ENCODE measurements around the gene SCAND1. TPM values are rescaled to one million over a fixed set of nuclear protein-coding genes. Genes with fewer than 3 reads are reported as not detected.

Gene SCAND1
- total RNA-seq, 4 donors from 2014 or later: 61.1 to 133 (median 83.4) TPM

DNA sequence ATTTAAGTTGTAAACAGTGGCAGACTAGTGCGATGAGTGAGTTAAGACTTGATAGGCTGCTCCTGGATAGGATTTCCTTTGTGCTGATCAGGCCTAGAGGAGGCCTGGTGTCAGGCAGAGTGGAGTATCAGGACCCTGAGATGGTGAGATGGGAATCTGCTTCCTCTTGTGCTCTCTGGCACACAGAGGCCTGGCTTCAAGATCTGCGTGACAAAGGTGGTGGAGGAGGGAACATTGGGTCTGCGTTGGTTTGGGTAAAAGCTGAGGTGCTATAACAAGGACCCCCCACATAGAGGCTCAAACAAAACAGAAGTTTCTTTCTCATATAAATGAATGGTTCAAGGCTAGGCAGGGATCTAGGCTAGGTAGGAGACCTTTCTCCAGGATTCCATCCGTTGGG, 20.3 kb downstream of the SCAND1 start:
- no peak for TF ChIP-seq POLR2A (IDR thresholded peaks at IDR 0.05)
- TF ChIP-seq, protein P1, sequence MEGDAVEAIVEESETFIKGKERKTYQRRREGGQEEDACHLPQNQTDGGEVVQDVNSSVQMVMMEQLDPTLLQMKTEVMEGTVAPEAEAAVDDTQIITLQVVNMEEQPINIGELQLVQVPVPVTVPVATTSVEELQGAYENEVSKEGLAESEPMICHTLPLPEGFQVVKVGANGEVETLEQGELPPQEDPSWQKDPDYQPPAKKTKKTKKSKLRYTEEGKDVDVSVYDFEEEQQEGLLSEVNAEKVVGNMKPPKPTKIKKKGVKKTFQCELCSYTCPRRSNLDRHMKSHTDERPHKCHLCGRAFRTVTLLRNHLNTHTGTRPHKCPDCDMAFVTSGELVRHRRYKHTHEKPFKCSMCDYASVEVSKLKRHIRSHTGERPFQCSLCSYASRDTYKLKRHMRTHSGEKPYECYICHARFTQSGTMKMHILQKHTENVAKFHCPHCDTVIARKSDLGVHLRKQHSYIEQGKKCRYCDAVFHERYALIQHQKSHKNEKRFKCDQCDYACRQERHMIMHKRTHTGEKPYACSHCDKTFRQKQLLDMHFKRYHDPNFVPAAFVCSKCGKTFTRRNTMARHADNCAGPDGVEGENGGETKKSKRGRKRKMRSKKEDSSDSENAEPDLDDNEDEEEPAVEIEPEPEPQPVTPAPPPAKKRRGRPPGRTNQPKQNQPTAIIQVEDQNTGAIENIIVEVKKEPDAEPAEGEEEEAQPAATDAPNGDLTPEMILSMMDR (IDR thresholded peaks at IDR 0.05): no peak
- Histone ChIP-seq H3K4me3 (no peak overlapping the region), H3K36me3 (peaks cover 0 to 60% (median 0%) of the 10 kb centered on the region in 3 donors), H3K4me1 (no peaks in the 10 kb centered on the region), H3K27ac (no peak overlapping the region), H3K27me3 (no peaks in the 10 kb centered on the region), H3K9me3 (no peaks in the 10 kb centered on the region)
- no peak for DNase-seq

DNA sequence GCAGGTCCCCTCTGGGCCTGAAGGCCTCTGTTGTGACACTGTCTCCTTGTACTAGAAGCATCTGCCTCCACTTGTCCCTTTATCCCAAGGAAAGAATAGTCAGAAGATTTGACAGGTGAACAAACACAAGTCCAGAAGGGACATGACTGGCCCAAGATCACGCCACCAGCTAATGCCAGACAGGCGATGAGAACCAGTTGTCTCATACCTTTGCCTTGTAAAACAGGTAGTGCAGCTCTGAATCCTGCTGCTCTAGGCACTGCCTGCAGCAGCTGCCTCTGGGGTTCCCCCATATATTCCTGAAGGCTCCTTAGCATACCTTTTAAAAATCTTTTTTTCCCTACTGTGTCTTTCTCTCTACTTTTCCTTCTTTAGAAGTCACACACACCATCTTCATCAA, 25.0 kb downstream of the SCAND1 start:
- Histone ChIP-seq H3K36me3 (peaks cover 0 to 66% (median 0%) of the 10 kb centered on the region in 3 donors), H3K9me3 (no peaks in the 10 kb centered on the region), H3K4me3 (no peak overlapping the region), H3K4me1 (no peaks in the 10 kb centered on the region), H3K27ac (no peak overlapping the region), H3K27me3 (no peaks in the 10 kb centered on the region)
- DNase-seq: no peak
- TF ChIP-seq POLR2A (IDR thresholded peaks at IDR 0.05): no peak
- TF ChIP-seq, protein P1 (IDR thresholded peaks at IDR 0.05): no peak

DNA sequence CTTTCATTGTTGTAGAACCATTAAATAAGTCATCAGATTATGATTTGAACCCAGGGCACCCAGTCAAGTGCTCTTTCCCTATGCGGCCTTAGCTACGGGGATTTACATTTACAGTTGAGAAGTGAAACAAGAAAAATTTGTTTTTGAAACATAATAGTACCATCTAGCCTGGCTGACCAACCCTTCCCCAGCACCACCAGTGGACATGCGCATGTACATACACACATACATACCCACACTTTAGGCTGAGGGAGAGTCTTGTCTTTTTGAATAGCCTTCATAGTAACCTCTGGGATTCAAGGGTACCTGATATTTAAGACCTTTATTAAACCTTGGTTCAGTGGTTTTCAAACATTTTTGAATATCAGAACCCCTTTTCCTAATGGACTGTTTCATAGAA, 33.8 kb downstream of the SCAND1 start:
- TF ChIP-seq, protein P1 (IDR thresholded peaks at IDR 0.05): no peak
- Histone ChIP-seq H3K27ac (no peak overlapping the region), H3K4me3 (no peak overlapping the region), H3K4me1 (no peaks in the 10 kb centered on the region), H3K9me3 (no peaks in the 10 kb centered on the region), H3K27me3 (no peaks in the 10 kb centered on the region), H3K36me3 (peaks cover 0 to 64% (median 0%) of the 10 kb centered on the region in 3 donors)
- no peak for DNase-seq

DNA sequence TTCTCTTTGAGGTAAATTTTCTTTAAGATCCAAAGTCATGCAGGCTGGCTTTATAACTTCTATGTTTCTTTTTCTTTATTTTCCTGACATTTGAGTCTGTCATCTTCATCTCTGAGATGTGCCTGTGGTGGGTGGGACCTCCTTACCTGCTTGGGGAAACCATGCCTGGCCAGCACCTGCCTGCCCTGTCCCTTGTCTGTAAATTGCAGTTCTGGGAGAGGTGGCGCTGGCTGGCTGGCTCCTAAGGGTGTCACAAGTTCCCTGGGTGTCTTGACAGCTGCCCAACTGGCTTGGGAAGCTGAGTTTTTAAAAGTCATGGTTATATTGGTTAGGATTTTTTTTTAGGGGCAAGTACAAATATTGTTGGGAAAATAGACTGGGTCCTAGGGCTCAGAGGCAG, 36.3 kb downstream of the SCAND1 start:
- no peak for DNase-seq
- H3K4me1 ChIP-seq: no peaks in the 10 kb centered on the region
- no peaks in the 10 kb centered on the region for H3K9me3 ChIP-seq
- H3K27ac ChIP-seq: no peak overlapping the region
- no peak for TF ChIP-seq POLR2A (IDR thresholded peaks at IDR 0.05)
- TF ChIP-seq, protein P1 (IDR thresholded peaks at IDR 0.05): no peak
- no peak overlapping the region for H3K4me3 ChIP-seq
- no peaks in the 10 kb centered on the region for H3K27me3 ChIP-seq
- H3K36me3 ChIP-seq: peaks cover 0 to 87% (median 0%) of the 10 kb centered on the region in 3 donors

DNA sequence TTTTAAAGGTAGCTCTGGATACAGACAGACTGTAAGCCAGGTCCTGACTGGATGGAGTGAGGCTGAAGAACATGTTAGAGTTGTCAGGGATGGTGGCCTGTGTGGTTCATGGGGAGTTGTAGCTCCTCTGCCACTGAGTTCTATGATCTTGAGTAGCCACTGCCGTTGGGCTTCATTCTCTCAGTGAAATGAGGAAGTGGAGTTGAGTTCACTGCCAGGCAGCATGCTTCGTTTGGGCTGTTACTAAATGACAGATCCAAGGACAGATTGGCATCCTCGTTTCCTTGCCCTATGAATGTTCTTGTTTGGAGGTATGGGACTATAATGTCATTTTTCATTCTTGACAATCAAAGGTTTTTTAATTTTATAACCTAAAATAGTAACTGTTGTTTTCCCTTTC, 37.2 kb downstream of the SCAND1 start:
- Histone ChIP-seq H3K27me3 (no peaks in the 10 kb centered on the region), H3K4me1 (no peaks in the 10 kb centered on the region), H3K36me3 (peaks cover 0 to 88% (median 0%) of the 10 kb centered on the region in 3 donors), H3K27ac (no peak overlapping the region), H3K4me3 (no peak overlapping the region), H3K9me3 (no peaks in the 10 kb centered on the region)
- DNase-seq: no peak
- TF ChIP-seq, protein P1 (IDR thresholded peaks at IDR 0.05): no peak
- TF ChIP-seq POLR2A (IDR thresholded peaks at IDR 0.05): no peak

DNA sequence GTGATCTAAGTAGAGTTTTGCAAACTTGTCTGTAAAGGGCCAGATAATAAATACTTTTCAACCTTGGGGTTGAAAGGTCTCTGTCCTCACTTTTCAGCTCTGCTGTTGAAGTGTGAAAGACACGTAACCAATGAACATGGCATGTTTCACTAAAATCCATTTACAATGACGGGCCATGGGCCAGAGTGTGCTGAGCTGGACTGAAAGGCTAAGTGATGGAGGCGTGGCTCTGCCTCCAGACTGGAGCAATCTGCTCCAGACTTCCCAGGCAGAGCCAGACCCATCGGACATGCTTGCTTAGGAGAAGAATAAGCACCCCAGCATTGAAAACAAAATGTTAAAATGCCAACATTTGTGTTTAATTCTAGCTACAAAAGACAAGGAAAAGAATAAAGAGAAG, 41.4 kb downstream of the SCAND1 start:
- no peak for DNase-seq
- Histone ChIP-seq H3K36me3 (peaks cover 0 to 53% (median 0%) of the 10 kb centered on the region in 3 donors), H3K4me1 (no peaks in the 10 kb centered on the region), H3K27ac (no peak overlapping the region), H3K9me3 (no peaks in the 10 kb centered on the region), H3K27me3 (no peaks in the 10 kb centered on the region), H3K4me3 (no peak overlapping the region)
- TF ChIP-seq, protein P1 (IDR thresholded peaks at IDR 0.05): no peak
- TF ChIP-seq POLR2A (IDR thresholded peaks at IDR 0.05): no peak

Data from Peyer's patch (tissue), 4 donors.